ENCODE results near the gene LSAMP.

The LSAMP gene

DNA sequence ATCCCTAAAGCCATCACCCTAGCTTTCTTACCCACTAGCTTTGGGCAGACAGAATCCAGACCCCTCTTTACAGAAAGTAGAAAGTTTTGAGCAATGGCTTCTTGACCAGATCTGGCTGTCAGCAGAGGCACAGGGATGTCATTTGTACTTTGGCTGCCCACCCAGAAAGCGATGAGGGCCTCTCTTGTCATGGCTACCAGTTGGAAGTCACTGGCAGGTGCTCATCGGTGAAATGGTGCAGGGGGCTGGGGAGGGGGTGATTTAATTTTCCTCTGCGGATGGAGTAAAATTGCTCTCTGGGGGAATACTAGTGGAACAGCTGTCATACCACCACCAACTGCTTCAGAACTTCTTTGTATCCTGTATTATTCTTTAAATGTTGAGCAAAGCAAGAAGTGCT, 393.7 kb downstream of the LSAMP start:
- H3K4me3 Mint-ChIP-seq = no peak overlapping the region
- DNase-seq (ENCODE audit: low spot score in 2 of 2) (no peak), ATAC-seq (no peak)
- peaks cover 4% of the 10 kb centered on the region for H3K9me3 Mint-ChIP-seq
- no peaks in the 10 kb centered on the region for H3K4me1 Mint-ChIP-seq
- no peak overlapping the region for H3K27ac Mint-ChIP-seq
- no peaks in the 10 kb centered on the region for H3K36me3 Mint-ChIP-seq

DNA sequence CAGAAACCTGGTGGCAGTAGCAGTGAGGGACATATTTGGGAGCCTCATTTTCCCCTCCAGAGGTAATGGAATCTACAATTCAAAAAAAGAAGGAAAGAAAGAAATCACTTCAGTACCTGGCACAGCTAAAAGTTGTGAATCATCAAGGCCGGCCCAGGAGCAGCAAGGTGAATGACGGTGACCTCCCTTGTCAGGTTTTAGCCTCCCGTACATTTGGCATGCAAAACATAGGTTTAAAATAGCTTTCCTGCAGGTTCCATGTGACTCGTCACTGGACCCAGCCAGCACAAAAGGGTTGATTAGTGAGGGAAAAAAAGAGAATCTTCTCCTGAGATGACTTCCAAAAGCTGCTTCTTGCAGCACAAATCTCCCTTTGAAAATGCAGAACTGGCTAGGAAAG, 394.2 kb downstream of the LSAMP start:
- no peak for DNase-seq (ENCODE audit: low spot score in 2 of 2)
- H3K9me3 Mint-ChIP-seq = peaks cover 4% of the 10 kb centered on the region
- ATAC-seq = no peak
- no peak overlapping the region for H3K4me3 Mint-ChIP-seq
- H3K36me3 Mint-ChIP-seq = no peaks in the 10 kb centered on the region
- H3K4me1 Mint-ChIP-seq = no peaks in the 10 kb centered on the region
- H3K27ac Mint-ChIP-seq = no peak overlapping the region

- H3K4me3 Mint-ChIP-seq = no peak overlapping the region
- no peaks in the 10 kb centered on the region for H3K4me1 Mint-ChIP-seq
- ATAC-seq (no peak), DNase-seq (ENCODE audit: low spot score in 2 of 2) (no peak)
- H3K9me3 Mint-ChIP-seq = peaks cover 4% of the 10 kb centered on the region
- no peaks in the 10 kb centered on the region for H3K36me3 Mint-ChIP-seq
- H3K27ac Mint-ChIP-seq = no peak overlapping the region
These were observed 394.9 kb downstream of the LSAMP start for GRCh38 chr3:116050311-116050915.

GRCh38 chr3:116048991-116049390, 396.3 kb downstream of the LSAMP start:
- DNase-seq (ENCODE audit: low spot score in 2 of 2) (no peak), ATAC-seq (no peak)
- H3K27ac Mint-ChIP-seq = no peak overlapping the region
- no peaks in the 10 kb centered on the region for H3K4me1 Mint-ChIP-seq
- H3K36me3 Mint-ChIP-seq = no peaks in the 10 kb centered on the region
- no peak overlapping the region for H3K4me3 Mint-ChIP-seq
- H3K9me3 Mint-ChIP-seq = peaks cover 4% of the 10 kb centered on the region

GRCh38 chr3:116046350-116046749, 398.9 kb downstream of the LSAMP start:
- Mint-ChIP-seq H3K36me3 (no peaks in the 10 kb centered on the region), H3K9me3 (no peaks in the 10 kb centered on the region), H3K4me1 (no peaks in the 10 kb centered on the region), H3K27ac (no peak overlapping the region), H3K4me3 (no peak overlapping the region)
- DNase-seq (ENCODE audit: low spot score in 2 of 2) (no peak), ATAC-seq (no peak)

DNA sequence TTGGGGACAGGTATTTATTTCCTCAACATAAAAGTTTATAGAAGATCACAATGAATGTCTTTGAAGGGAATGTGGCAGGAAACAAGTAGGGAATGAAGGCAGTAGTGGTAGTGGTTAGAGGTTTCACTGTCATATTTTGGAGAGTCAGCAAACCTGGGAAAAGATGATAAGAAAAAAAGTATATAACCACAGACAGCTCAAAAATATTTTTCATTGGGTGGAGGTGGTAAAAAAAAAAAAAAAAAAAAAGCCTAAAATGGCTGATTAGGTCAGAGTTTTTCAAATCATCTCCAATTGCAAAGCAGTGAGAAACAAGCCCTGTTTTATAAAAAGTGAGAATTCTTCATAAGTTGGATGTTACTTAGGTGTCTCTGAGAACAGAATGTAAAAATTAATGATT, 400.0 kb downstream of the LSAMP start:
- no peaks in the 10 kb centered on the region for H3K9me3 Mint-ChIP-seq
- no peak for ATAC-seq
- no peaks in the 10 kb centered on the region for H3K36me3 Mint-ChIP-seq
- H3K4me3 Mint-ChIP-seq = no peak overlapping the region
- H3K4me1 Mint-ChIP-seq = no peaks in the 10 kb centered on the region
- DNase-seq (ENCODE audit: low spot score in 2 of 2) = no peak
- H3K27ac Mint-ChIP-seq = no peak overlapping the region

DNA sequence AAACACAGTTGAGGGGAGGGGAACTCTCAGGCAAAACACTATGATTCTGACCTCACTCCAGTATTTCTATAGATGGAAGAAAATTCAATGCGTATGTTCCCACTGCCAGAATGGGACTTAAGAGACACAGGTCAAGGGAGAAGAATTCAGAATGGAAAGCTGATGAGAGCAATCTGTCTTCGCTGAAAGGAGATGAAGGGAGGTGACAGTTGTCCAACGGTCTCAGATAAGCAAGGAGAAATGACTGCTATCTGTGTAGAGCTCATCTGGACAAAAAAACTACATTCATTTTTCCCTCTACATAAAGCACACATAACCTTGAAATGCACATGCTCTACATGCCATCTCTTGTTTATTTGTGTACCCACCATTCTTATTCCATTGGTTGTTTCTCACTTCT, 405.1 kb downstream of the LSAMP start:
- H3K27ac Mint-ChIP-seq = no peak overlapping the region
- H3K9me3 Mint-ChIP-seq = no peaks in the 10 kb centered on the region

DNA sequence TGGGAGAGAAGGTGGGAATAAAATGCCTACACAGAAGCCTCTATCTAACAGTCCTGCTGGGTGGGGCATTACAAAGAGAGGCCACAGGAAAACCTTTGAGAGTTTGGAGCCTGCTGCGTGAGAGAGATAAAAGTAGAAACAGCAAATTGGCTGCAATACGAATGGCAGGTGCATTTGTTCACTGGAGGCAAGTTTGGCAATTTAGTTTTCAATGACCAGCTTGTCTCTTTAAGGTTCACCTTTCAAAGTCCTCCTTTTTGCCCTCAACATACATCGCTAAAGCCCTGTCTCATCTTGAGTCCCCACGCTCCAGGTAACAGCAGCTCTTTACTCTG, 405.7 kb downstream of the LSAMP start:
- no peak overlapping the region for H3K27ac Mint-ChIP-seq
- no peaks in the 10 kb centered on the region for H3K4me1 Mint-ChIP-seq
- DNase-seq (ENCODE audit: low spot score in 2 of 2) = no peak
- H3K4me3 Mint-ChIP-seq = no peak overlapping the region
- no peaks in the 10 kb centered on the region for H3K36me3 Mint-ChIP-seq
- ATAC-seq = no peak
- H3K9me3 Mint-ChIP-seq = no peaks in the 10 kb centered on the region

More for the DNA sequence above, 405.1 kb downstream of the LSAMP start:
- H3K4me3 Mint-ChIP-seq = no peak overlapping the region
- H3K4me1 Mint-ChIP-seq = no peaks in the 10 kb centered on the region
- DNase-seq (ENCODE audit: low spot score in 2 of 2) (no peak), ATAC-seq (no peak)
- no peaks in the 10 kb centered on the region for H3K36me3 Mint-ChIP-seq

DNA sequence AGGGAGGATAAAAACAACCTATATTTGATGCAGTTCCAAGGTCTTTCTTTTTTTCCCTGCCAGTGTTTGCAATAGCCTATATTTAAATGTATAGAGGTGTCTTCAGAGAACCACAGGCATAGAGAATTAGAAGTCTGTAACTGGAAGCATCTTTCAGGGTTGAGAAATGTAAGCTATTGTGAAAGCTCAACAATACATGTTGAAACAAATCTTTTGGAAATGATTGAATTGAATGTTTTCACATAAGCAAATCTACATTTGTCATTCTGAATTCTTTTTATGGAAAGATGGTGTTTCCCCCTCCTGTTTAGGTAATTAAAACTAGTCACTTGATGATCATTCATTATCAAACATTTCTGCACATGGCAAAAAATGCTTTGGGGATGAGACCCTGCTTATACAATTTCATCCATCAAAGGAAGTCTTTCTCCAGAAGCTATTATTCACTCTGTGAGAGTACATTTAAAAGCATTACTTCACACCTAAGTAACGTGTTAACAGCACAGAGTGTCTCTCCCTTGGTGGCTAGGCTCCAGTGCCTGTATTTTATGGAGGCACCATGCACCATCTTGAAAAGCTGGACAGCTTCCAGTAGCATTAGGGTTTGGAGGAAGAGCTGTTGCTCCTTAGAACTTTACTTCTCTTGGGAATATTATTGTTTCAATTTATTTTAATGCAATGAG, 406.2 kb downstream of the LSAMP start:
- DNase-seq (ENCODE audit: low spot score in 2 of 2) (no peak), ATAC-seq (no peak)
- Mint-ChIP-seq H3K4me3 (no peak overlapping the region), H3K9me3 (no peaks in the 10 kb centered on the region), H3K4me1 (no peaks in the 10 kb centered on the region), H3K36me3 (no peaks in the 10 kb centered on the region), H3K27ac (no peak overlapping the region)

DNA sequence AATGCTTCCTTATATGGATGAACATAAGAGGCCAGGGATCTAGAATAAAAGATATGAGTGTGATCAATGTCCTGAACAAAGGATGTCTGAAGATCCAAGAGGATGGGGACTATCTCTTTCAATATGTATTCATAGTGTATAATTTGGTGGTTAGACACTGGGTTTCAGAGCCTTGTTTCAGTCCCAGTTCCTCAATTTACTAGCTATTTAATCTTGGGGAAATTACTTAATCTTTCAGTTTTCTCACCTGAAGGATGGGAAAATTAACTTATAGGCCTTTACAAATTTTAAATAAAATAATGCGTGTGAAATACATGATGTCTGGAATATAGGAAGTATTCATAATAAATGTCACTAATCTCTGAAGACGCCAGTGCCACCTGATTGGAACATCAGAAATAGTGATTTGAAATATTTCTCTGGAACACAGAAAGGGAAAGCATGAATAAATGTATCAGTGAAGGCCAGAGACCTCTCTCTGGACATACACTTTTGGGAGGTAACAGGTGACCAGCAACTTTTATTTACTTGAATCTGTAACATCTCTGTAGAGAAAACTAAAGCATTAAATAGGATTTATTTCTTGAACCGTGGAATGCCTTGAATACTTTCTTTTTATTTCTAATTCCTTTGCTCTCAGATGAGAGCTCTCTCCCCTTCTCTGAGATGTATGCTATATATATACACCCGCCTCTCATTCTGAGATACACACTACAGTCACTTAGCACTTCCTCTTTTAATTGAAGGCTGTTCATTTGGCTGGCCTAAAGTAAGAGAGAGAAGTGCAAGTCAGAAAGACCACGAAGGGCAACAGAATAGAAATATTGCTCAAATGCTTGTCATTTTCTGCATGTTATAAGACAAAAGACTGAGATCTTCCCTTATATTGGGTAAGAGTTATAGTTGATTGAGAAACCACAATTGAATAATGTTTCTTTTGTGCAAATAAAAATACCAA, 407.1 kb downstream of the LSAMP start:
- Mint-ChIP-seq H3K4me3 (no peak overlapping the region), H3K27ac (no peak overlapping the region), H3K9me3 (no peaks in the 10 kb centered on the region), H3K4me1 (no peaks in the 10 kb centered on the region), H3K36me3 (no peaks in the 10 kb centered on the region)
- DNase-seq (ENCODE audit: low spot score in 2 of 2) (no peak), ATAC-seq (no peak)

GRCh38 chr3:116035429-116035828, 409.9 kb downstream of the LSAMP start:
- Mint-ChIP-seq H3K27ac (no peak overlapping the region), H3K36me3 (no peaks in the 10 kb centered on the region), H3K9me3 (no peaks in the 10 kb centered on the region), H3K4me1 (no peaks in the 10 kb centered on the region), H3K4me3 (no peak overlapping the region)
- DNase-seq (ENCODE audit: low spot score in 2 of 2) (no peak), ATAC-seq (no peak)

GRCh38 chr3:116034794-116035193, 410.5 kb downstream of the LSAMP start:
- Mint-ChIP-seq H3K27ac (no peak overlapping the region), H3K36me3 (no peaks in the 10 kb centered on the region), H3K4me3 (no peak overlapping the region), H3K4me1 (no peaks in the 10 kb centered on the region), H3K9me3 (no peaks in the 10 kb centered on the region)
- no peak for DNase-seq (ENCODE audit: low spot score in 2 of 2)
- no peak for ATAC-seq

DNA sequence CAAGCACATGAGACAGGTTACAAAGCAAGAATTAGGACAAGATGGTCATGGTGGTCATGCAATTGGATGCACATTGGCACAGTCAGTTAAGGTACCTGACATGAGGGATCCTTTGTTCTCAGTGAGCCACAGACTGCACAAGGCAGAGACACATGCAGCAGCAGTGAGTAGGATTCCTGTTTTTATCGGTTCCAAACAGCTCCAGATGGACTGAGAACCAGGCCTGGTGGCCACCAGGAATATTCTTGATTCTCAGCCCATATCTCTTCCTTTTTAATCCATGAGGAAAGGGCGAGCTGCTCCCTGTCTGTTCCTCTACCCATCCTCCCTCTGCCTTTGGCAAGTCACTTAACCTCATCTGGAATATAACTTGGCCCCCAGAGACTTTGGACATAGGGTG, 411.2 kb downstream of the LSAMP start:
- H3K9me3 Mint-ChIP-seq = no peaks in the 10 kb centered on the region
- H3K36me3 Mint-ChIP-seq = no peaks in the 10 kb centered on the region
- ATAC-seq (no peak), DNase-seq (ENCODE audit: low spot score in 2 of 2) (no peak)
- H3K4me3 Mint-ChIP-seq = no peak overlapping the region
- no peaks in the 10 kb centered on the region for H3K4me1 Mint-ChIP-seq
- no peak overlapping the region for H3K27ac Mint-ChIP-seq

DNA sequence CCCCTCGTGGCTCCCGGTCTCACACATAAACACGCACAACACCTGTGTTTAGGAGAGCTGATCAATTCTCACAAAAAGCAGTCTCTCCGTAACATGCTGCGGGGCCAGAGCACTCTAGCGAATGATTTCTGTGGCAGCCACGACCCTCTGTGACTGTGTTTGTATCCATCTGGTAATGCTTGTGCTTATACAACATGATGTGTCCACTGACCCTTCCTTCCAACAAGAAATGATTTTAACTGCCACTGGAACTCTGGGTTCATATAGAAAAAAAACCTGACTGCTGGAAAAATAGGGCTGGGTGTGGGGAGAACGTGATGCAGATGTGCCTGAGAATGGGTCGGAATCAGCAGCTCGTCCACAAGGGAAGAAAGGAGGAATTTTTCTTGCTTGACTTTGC, 411.8 kb downstream of the LSAMP start:
- H3K4me1 Mint-ChIP-seq = no peaks in the 10 kb centered on the region
- DNase-seq (ENCODE audit: low spot score in 2 of 2) = no peak
- H3K36me3 Mint-ChIP-seq = no peaks in the 10 kb centered on the region
- no peak overlapping the region for H3K27ac Mint-ChIP-seq
- no peak overlapping the region for H3K4me3 Mint-ChIP-seq
- no peaks in the 10 kb centered on the region for H3K9me3 Mint-ChIP-seq
- ATAC-seq = no peak

GRCh38 chr3:116032176-116032575, 413.1 kb downstream of the LSAMP start:
- Mint-ChIP-seq H3K9me3 (no peaks in the 10 kb centered on the region), H3K27ac (no peak overlapping the region), H3K36me3 (no peaks in the 10 kb centered on the region), H3K4me1 (no peaks in the 10 kb centered on the region), H3K4me3 (no peak overlapping the region)
- ATAC-seq = no peak
- no peak for DNase-seq (ENCODE audit: low spot score in 2 of 2)
